Measurements from ENCODE around the gene SUSD6. TPM values are rescaled to one million over a fixed set of nuclear protein-coding genes. Genes with fewer than 3 reads are reported as not detected.

The SUSD6 gene
- total and polyA plus RNA-seq, 4 donors = 6.8 to 10.8 (median 7.6) TPM

DNA sequence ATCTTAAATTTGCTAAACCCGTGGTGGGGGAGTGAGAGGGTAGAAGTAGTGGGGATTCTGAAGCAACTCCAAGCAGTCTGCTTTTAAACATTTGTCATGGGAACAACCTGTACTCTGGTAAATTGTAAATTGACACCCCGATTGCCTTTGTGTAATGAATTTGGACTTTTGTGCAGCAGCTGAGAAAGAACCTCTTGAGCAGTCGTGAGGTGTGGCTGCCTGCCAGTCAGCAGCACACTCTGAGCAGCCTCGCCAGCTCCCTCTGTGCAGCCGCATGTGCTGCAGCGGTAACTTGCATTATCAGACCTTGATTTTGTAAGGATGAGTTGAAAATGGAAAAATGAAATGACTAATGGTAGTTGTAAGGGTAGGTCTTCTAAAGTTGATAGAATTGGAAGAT lies 74.3 kb downstream of the SUSD6 start:
- no peaks in the 10 kb centered on the region for H3K27me3 ChIP-seq (ENCODE audit: control insufficient read depth in 4 of 4, insufficient read depth in 4 of 4, low read length in 3 of 4)
- DNase-seq (ENCODE audit: low spot score) = no peak
- H3K9ac ChIP-seq (ENCODE audit: low read depth in 1 of 2, low read length in 2 of 2) = no peak overlapping the region
- 15% methylated on average over 6 of the region's 6 CpGs for WGBS
- peaks cover 1 to 23% (median 11%) of the 10 kb centered on the region in 4 donors for H3K4me1 ChIP-seq (ENCODE audit: control insufficient read depth in 4 of 4, insufficient read depth in 4 of 4, low read length in 3 of 4)
- no peaks in the 10 kb centered on the region for H3K36me3 ChIP-seq (ENCODE audit: control insufficient read depth in 4 of 4, insufficient read depth in 3 of 4, low read depth in 1 of 4, low read length in 3 of 4)
- TF ChIP-seq JUND (IDR thresholded peaks at IDR 0.05) (peak in 1 of 2 donors; percentile 25), YY1 (IDR thresholded peaks at IDR 0.05) (no peak), NR2F2 (IDR thresholded peaks at IDR 0.05) (no peak), EGR1 (IDR thresholded peaks at IDR 0.05; ENCODE audit: low read depth in 2 of 2) (no peak), SP1 (IDR thresholded peaks at IDR 0.05) (peak; percentile 52), HNF4A (conservative IDR thresholded peaks at IDR 0.05) (peak; percentile 75 to 78), FOXA2 (IDR thresholded peaks at IDR 0.05) (no peak), TAF1 (conservative IDR thresholded peaks at IDR 0.05) (no peak), HNF4G (IDR thresholded peaks at IDR 0.05) (peak; percentile 27), RXRA (IDR thresholded peaks at IDR 0.05) (peak; percentile 29 to 47), FOXA1 (IDR thresholded peaks at IDR 0.05) (no peak), RAD21 (IDR thresholded peaks at IDR 0.05) (peak; percentile 14 to 36), GABPA (IDR thresholded peaks at IDR 0.05 in 1 of 2, conservative IDR thresholded peaks at IDR 0.05 in 1 of 2) (no peak)
- TF ChIP-seq, protein P1, sequence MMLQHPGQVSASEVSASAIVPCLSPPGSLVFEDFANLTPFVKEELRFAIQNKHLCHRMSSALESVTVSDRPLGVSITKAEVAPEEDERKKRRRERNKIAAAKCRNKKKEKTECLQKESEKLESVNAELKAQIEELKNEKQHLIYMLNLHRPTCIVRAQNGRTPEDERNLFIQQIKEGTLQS (IDR thresholded peaks at IDR 0.05) = no peak
- TF ChIP-seq, protein P2, sequence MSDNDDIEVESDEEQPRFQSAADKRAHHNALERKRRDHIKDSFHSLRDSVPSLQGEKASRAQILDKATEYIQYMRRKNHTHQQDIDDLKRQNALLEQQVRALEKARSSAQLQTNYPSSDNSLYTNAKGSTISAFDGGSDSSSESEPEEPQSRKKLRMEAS (IDR thresholded peaks at IDR 0.05) = no peak
- TF ChIP-seq, protein P3, sequence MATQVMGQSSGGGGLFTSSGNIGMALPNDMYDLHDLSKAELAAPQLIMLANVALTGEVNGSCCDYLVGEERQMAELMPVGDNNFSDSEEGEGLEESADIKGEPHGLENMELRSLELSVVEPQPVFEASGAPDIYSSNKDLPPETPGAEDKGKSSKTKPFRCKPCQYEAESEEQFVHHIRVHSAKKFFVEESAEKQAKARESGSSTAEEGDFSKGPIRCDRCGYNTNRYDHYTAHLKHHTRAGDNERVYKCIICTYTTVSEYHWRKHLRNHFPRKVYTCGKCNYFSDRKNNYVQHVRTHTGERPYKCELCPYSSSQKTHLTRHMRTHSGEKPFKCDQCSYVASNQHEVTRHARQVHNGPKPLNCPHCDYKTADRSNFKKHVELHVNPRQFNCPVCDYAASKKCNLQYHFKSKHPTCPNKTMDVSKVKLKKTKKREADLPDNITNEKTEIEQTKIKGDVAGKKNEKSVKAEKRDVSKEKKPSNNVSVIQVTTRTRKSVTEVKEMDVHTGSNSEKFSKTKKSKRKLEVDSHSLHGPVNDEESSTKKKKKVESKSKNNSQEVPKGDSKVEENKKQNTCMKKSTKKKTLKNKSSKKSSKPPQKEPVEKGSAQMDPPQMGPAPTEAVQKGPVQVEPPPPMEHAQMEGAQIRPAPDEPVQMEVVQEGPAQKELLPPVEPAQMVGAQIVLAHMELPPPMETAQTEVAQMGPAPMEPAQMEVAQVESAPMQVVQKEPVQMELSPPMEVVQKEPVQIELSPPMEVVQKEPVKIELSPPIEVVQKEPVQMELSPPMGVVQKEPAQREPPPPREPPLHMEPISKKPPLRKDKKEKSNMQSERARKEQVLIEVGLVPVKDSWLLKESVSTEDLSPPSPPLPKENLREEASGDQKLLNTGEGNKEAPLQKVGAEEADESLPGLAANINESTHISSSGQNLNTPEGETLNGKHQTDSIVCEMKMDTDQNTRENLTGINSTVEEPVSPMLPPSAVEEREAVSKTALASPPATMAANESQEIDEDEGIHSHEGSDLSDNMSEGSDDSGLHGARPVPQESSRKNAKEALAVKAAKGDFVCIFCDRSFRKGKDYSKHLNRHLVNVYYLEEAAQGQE (IDR thresholded peaks at IDR 0.05) = no peak
- TF ChIP-seq, protein P4, sequence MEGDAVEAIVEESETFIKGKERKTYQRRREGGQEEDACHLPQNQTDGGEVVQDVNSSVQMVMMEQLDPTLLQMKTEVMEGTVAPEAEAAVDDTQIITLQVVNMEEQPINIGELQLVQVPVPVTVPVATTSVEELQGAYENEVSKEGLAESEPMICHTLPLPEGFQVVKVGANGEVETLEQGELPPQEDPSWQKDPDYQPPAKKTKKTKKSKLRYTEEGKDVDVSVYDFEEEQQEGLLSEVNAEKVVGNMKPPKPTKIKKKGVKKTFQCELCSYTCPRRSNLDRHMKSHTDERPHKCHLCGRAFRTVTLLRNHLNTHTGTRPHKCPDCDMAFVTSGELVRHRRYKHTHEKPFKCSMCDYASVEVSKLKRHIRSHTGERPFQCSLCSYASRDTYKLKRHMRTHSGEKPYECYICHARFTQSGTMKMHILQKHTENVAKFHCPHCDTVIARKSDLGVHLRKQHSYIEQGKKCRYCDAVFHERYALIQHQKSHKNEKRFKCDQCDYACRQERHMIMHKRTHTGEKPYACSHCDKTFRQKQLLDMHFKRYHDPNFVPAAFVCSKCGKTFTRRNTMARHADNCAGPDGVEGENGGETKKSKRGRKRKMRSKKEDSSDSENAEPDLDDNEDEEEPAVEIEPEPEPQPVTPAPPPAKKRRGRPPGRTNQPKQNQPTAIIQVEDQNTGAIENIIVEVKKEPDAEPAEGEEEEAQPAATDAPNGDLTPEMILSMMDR (IDR thresholded peaks at IDR 0.05; ENCODE audit: low read depth, low read length, missing input control) = no peak
- no peaks in the 10 kb centered on the region for H3K9me3 ChIP-seq (ENCODE audit: control insufficient read depth in 4 of 4, low read length in 3 of 4)
- H3K4me3 ChIP-seq (ENCODE audit: low read depth in 1 of 3, low read length in 3 of 3) = no peak overlapping the region
- H3K27ac ChIP-seq (ENCODE audit: low read depth in 1 of 2, low read length in 2 of 2) = no peak overlapping the region

DNA sequence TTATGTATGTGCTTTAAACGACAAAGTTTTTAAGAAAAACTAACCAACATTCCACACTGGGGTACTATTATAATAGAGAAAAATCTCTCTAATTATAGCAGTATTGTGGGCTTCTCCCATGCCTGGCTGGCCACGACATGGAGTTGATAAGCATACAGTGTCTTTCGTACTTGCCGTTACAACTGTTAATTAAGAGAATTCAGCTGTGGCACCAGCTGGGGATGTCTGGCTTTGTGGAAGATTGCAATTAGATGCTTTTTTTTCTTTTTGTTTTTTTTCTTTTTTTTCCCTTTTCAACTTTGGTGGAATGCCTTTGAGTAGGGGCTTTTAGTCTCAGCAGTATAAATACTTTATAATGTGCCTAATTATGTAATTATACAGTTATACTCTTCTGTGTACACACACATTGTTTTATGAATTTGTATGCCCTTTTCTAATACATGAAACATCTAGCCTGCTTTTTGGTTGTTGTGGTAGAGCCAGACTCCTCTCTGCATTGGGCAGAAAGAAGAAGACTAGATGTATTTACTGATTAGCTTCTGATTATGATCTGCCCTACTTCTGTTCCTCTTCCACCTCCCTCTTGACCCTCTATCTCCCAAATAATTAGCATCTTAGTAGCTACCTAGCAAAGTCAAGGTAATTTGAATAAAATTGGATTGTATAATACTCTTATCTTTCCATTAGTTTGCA lies 76.4 kb downstream of the SUSD6 start:
- no peaks in the 10 kb centered on the region for H3K27me3 ChIP-seq (ENCODE audit: control insufficient read depth in 4 of 4, insufficient read depth in 4 of 4, low read length in 3 of 4)
- H3K9me3 ChIP-seq (ENCODE audit: control insufficient read depth in 4 of 4, low read length in 3 of 4) = no peaks in the 10 kb centered on the region
- no peaks in the 10 kb centered on the region for H3K36me3 ChIP-seq (ENCODE audit: control insufficient read depth in 4 of 4, insufficient read depth in 3 of 4, low read depth in 1 of 4, low read length in 3 of 4)
- H3K27ac ChIP-seq (ENCODE audit: low read depth in 1 of 2, low read length in 2 of 2) = no peak overlapping the region
- no peak overlapping the region for H3K4me3 ChIP-seq (ENCODE audit: low read depth in 1 of 3, low read length in 3 of 3)
- no peak overlapping the region for H3K9ac ChIP-seq (ENCODE audit: low read depth in 1 of 2, low read length in 2 of 2)
- H3K4me1 ChIP-seq (ENCODE audit: control insufficient read depth in 4 of 4, insufficient read depth in 4 of 4, low read length in 3 of 4) = peaks cover 4 to 32% (median 19%) of the 10 kb centered on the region in 4 donors
- 92% methylated on average over 4 of the region's 4 CpGs for WGBS
- no peak for DNase-seq (ENCODE audit: low spot score)
- no peak for TF ChIP-seq JUND (IDR thresholded peaks at IDR 0.05)
- TF ChIP-seq, protein P5, sequence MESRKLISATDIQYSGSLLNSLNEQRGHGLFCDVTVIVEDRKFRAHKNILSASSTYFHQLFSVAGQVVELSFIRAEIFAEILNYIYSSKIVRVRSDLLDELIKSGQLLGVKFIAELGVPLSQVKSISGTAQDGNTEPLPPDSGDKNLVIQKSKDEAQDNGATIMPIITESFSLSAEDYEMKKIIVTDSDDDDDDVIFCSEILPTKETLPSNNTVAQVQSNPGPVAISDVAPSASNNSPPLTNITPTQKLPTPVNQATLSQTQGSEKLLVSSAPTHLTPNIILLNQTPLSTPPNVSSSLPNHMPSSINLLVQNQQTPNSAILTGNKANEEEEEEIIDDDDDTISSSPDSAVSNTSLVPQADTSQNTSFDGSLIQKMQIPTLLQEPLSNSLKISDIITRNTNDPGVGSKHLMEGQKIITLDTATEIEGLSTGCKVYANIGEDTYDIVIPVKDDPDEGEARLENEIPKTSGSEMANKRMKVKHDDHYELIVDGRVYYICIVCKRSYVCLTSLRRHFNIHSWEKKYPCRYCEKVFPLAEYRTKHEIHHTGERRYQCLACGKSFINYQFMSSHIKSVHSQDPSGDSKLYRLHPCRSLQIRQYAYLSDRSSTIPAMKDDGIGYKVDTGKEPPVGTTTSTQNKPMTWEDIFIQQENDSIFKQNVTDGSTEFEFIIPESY (IDR thresholded peaks at IDR 0.05) = no peak
- TF ChIP-seq, protein P1 (IDR thresholded peaks at IDR 0.05) = no peak
- no peak for TF ChIP-seq RAD21 (IDR thresholded peaks at IDR 0.05)
- no peak for TF ChIP-seq SP1 (IDR thresholded peaks at IDR 0.05)
- TF ChIP-seq, protein P4 (IDR thresholded peaks at IDR 0.05; ENCODE audit: low read depth, low read length, missing input control) = no peak
- TF ChIP-seq HNF4A (conservative IDR thresholded peaks at IDR 0.05) = no peak
- no peak for TF ChIP-seq FOXA1 (IDR thresholded peaks at IDR 0.05)
- TF ChIP-seq NR2F2 (IDR thresholded peaks at IDR 0.05) = no peak
- TF ChIP-seq EGR1 (IDR thresholded peaks at IDR 0.05; ENCODE audit: low read depth in 2 of 2) = no peak

All from liver (tissue), 9 donors.